Activated CD4-positive, alpha-beta T cell treated with anti-CD3 and anti-CD28 coated beads for 48 hours (primary cell): ENCODE data around the gene TMED4.
"Not testable (repeated sequence)": the region's sequence is repeated elsewhere in the genome, so short reads cannot be mapped to it uniquely, and the experiment has no call there.

Experiments used
- DNase-seq: peaks from one replicate; pipeline ENCODE4 v3.0.0-alpha.2; 2020

Gene TMED4

GRCh38 chr7:44568771-44569560 lies 13.1 kb downstream of the TMED4 start:
- DNase-seq: no peak

GRCh38 chr7:44567884-44568283 lies 14.1 kb downstream of the TMED4 start:
- DNase-seq: no peak

GRCh38 chr7:44566680-44567079 lies 15.4 kb downstream of the TMED4 start:
- no peak for DNase-seq

- no peak for DNase-seq
Observed at GRCh38 chr7:44565795-44566559, 16.1 kb downstream of the TMED4 start.

- peak; percentile 70 for DNase-seq
Observed at GRCh38 chr7:44565097-44565794, 16.8 kb downstream of the TMED4 start.

GRCh38 chr7:44564606-44565005 lies 17.4 kb downstream of the TMED4 start:
- DNase-seq: no peak

- no peak for DNase-seq
Observed at GRCh38 chr7:44563171-44563679, 18.8 kb downstream of the TMED4 start.

GRCh38 chr7:44562622-44562962 lies 19.4 kb downstream of the TMED4 start:
- not testable (repeated sequence) for DNase-seq

GRCh38 chr7:44561962-44562621 lies 19.9 kb downstream of the TMED4 start:
- DNase-seq: no peak

- no peak for DNase-seq
Observed at GRCh38 chr7:44561481-44561880, 20.6 kb downstream of the TMED4 start.

- DNase-seq: no peak
Observed at GRCh38 chr7:44559485-44559884, 22.5 kb downstream of the TMED4 start.

- no peak for DNase-seq
Observed at GRCh38 chr7:44557485-44557884, 24.5 kb downstream of the TMED4 start.

GRCh38 chr7:44555350-44555749 lies 26.7 kb downstream of the TMED4 start:
- no peak for DNase-seq

GRCh38 chr7:44552473-44553005 lies 29.5 kb downstream of the TMED4 start:
- DNase-seq: not testable (repeated sequence)

- no peak for DNase-seq
Observed at GRCh38 chr7:44549457-44549856, 32.6 kb downstream of the TMED4 start.

GRCh38 chr7:44548893-44549292 lies 33.1 kb downstream of the TMED4 start:
- no peak for DNase-seq

GRCh38 chr7:44547536-44548231 lies 34.3 kb downstream of the TMED4 start:
- DNase-seq: no peak

- DNase-seq: no peak
Observed at GRCh38 chr7:44541876-44542610, 40.0 kb downstream of the TMED4 start.

GRCh38 chr7:44541028-44541869 lies 40.8 kb downstream of the TMED4 start, which contains the start of gene NPC1L1:
NPC1L1 (minus strand) TSS chr7:44541330; CDS start chr7:44541259, 71 bp downstream.
- no peak for DNase-seq

GRCh38 chr7:44540592-44541027 lies 41.4 kb downstream of the TMED4 start:
- no peak for DNase-seq
